Measurements from ENCODE around the gene SRSF11. TPM values are rescaled to one million over a fixed set of nuclear protein-coding genes. Genes with fewer than 3 reads are reported as not detected.

The SRSF11 gene
- total RNA-seq, 3 donors from 2014 or later (not counting 1 experiment from before 2014, with no cell fraction given), result 347 to 374 (median 359) TPM

- Mint-ChIP-seq H3K4me1 (peaks cover 61 to 63% of the 10 kb centered on the region in 2 donors), H3K36me3 (peaks cover 9% of the 10 kb centered on the region), H3K9me3 (no peaks in the 10 kb centered on the region), H3K4me3 (no peak overlapping the region), H3K27me3 (ENCODE audit: low read depth in 2 of 2) (no peaks in the 10 kb centered on the region), H3K27ac (peak overlapping the region; percentile 63 to 97)
- Histone ChIP-seq H3K27ac (ENCODE audit: low read length) (no peak overlapping the region), H3K27me3 (ENCODE audit: control insufficient read depth, insufficient read depth, low read length) (no peaks in the 10 kb centered on the region), H3K4me3 (ENCODE audit: low read length) (no peak overlapping the region), H3K9me3 (ENCODE audit: control insufficient read depth, insufficient read depth, low read length) (no peaks in the 10 kb centered on the region), H3K36me3 (ENCODE audit: control insufficient read depth, insufficient read depth, low read length) (peaks cover 42% of the 10 kb centered on the region), H3K4me1 (ENCODE audit: control insufficient read depth, insufficient read depth, low read length) (peaks cover 10% of the 10 kb centered on the region)
- DNase-seq (no peak), ATAC-seq (no peak)
- no peak for TF ChIP-seq CTCF (IDR thresholded peaks at IDR 0.05)
- 96% methylated on average over 2 of the region's 2 CpGs for WGBS (ENCODE audit: insufficient coverage)
- intact Hi-C loops (cut with micrococcal nuclease), result loop anchor here (5.0 kb wide), 3 partner anchors 127 to 852 kb away; partner anchors contain the start of gene ANKRD13C
Measured at GRCh38 chr1:70224954-70225353, 3.8 kb downstream of the SRSF11 start.

DNA sequence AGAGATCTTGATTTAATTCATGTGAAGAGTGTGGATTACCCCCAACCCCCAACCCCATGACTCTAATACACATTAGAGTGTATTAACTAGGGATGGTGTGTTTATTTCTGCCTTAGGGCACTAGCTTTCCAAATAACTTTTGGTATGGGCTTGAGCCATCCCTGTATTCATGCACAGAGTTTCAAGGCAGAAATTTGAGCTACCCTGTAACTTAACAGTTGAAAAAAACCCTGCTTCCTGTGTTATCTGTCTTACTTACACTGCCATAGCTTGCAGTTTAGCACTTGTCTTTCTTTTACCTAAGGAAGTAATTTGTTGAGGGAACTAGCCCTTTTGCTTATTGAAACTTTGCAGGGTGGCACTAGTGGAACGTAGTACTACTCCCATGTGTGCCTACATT is 6.3 kb downstream of the SRSF11 start:
- Mint-ChIP-seq H3K27me3 (ENCODE audit: low read depth in 2 of 2) (no peaks in the 10 kb centered on the region), H3K4me1 (peaks cover 48 to 59% of the 10 kb centered on the region in 2 donors), H3K4me3 (no peak overlapping the region), H3K36me3 (peaks cover 11% of the 10 kb centered on the region), H3K9me3 (no peaks in the 10 kb centered on the region), H3K27ac (peak overlapping the region; percentile 78 to 88)
- peak overlapping the region; percentile 46 for H3K27ac ChIP-seq (ENCODE audit: low read length)
- no peaks in the 10 kb centered on the region for H3K27me3 ChIP-seq (ENCODE audit: control insufficient read depth, insufficient read depth, low read length)
- DNase-seq (no peak), ATAC-seq (peak; percentile 93 to 95 (median 94))
- H3K36me3 ChIP-seq (ENCODE audit: control insufficient read depth, insufficient read depth, low read length), result peaks cover 66% of the 10 kb centered on the region
- TF ChIP-seq CTCF (IDR thresholded peaks at IDR 0.05), result no peak
- H3K4me1 ChIP-seq (ENCODE audit: control insufficient read depth, insufficient read depth, low read length), result no peaks in the 10 kb centered on the region
- WGBS (ENCODE audit: insufficient coverage), result 14% methylated on average over 1 of the region's 1 CpG
- H3K4me3 ChIP-seq (ENCODE audit: low read length), result no peak overlapping the region
- intact Hi-C loops (cut with micrococcal nuclease), result no loop called here
- H3K9me3 ChIP-seq (ENCODE audit: control insufficient read depth, insufficient read depth, low read length), result no peaks in the 10 kb centered on the region

- intact Hi-C loops (cut with micrococcal nuclease), result no loop called here
- Mint-ChIP-seq H3K4me1 (peaks cover 45 to 54% of the 10 kb centered on the region in 2 donors), H3K4me3 (no peak overlapping the region), H3K9me3 (no peaks in the 10 kb centered on the region), H3K27me3 (ENCODE audit: low read depth in 2 of 2) (no peaks in the 10 kb centered on the region), H3K27ac (peak overlapping the region; percentile 78 to 88), H3K36me3 (peaks cover 19% of the 10 kb centered on the region)
- no peak overlapping the region for H3K4me3 ChIP-seq (ENCODE audit: low read length)
- H3K27me3 ChIP-seq (ENCODE audit: control insufficient read depth, insufficient read depth, low read length), result no peaks in the 10 kb centered on the region
- ATAC-seq (no peak), DNase-seq (no peak)
- H3K36me3 ChIP-seq (ENCODE audit: control insufficient read depth, insufficient read depth, low read length), result peaks cover 71% of the 10 kb centered on the region
- H3K4me1 ChIP-seq (ENCODE audit: control insufficient read depth, insufficient read depth, low read length), result no peaks in the 10 kb centered on the region
- WGBS (ENCODE audit: insufficient coverage), result no CpG with 5 or more reads among the region's 2 CpGs
- no peak overlapping the region for H3K27ac ChIP-seq (ENCODE audit: low read length)
- H3K9me3 ChIP-seq (ENCODE audit: control insufficient read depth, insufficient read depth, low read length), result no peaks in the 10 kb centered on the region
- no peak for TF ChIP-seq CTCF (IDR thresholded peaks at IDR 0.05)
Measured at GRCh38 chr1:70228670-70229069, 7.5 kb downstream of the SRSF11 start.

DNA sequence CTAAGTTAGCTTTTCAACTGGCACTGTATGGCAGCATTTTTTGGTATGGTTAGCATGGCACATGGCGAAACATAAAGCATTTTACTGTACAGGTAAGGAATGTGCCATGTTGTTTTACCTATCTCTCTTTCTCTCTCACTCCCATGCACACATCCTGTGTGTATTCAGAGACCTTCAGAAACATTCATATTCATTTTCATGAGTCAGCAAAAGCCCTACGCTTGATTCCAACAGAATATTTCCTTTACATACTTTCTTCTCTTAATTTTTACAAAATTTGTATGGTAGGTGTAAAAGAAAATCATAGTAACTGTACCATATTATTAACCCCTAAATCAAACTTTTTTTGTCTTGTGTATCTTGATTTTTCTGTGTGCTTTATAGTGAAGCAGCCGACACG is 10.3 kb downstream of the SRSF11 start:
- intact Hi-C loops (cut with micrococcal nuclease), result no loop called here
- Mint-ChIP-seq H3K36me3 (peaks cover 33% of the 10 kb centered on the region), H3K4me3 (no peak overlapping the region), H3K27me3 (ENCODE audit: low read depth in 2 of 2) (no peaks in the 10 kb centered on the region), H3K27ac (no peak overlapping the region), H3K4me1 (peaks cover 39 to 50% of the 10 kb centered on the region in 2 donors), H3K9me3 (no peaks in the 10 kb centered on the region)
- Histone ChIP-seq H3K4me1 (ENCODE audit: control insufficient read depth, insufficient read depth, low read length) (no peaks in the 10 kb centered on the region), H3K36me3 (ENCODE audit: control insufficient read depth, insufficient read depth, low read length) (peaks cover 84% of the 10 kb centered on the region), H3K27ac (ENCODE audit: low read length) (no peak overlapping the region), H3K9me3 (ENCODE audit: control insufficient read depth, insufficient read depth, low read length) (no peaks in the 10 kb centered on the region), H3K4me3 (ENCODE audit: low read length) (no peak overlapping the region), H3K27me3 (ENCODE audit: control insufficient read depth, insufficient read depth, low read length) (no peaks in the 10 kb centered on the region)
- WGBS (ENCODE audit: insufficient coverage), result 97% methylated on average over 3 of the region's 4 CpGs
- no peak for ATAC-seq
- no peak for TF ChIP-seq CTCF (IDR thresholded peaks at IDR 0.05)
- no peak for DNase-seq
